Measurements from ENCODE around the gene LPP. TPM values are rescaled to one million over a fixed set of nuclear protein-coding genes. Genes with fewer than 3 reads are reported as not detected.

LPP gene
- total RNA-seq, 1 experiment from 2014 or later = 54.0 TPM

DNA sequence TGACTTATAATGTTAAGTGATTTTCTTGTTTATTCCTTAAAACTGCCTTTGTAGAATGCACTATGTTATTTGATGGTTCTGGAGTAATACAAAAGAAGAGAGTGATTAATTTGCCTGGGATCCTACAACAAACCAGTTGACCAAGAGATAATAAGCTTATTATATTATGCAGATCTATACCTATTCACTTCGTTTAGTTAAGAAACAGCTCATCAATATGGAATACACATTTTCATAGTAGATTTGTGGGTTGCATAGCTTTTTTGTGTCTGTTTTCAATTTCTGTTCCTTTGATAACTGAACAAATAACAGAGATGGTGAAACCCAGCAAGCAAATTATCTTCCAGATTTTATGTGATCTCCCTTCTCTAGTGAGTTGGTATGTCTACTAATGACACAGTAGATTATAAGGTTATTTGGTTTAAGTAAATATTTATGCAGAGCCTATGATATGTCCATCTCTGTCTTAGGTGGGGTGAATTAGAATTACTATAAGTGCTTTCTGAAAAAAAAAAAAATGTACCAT is 574.5 kb downstream of the LPP start (continued):
- TF ChIP-seq, protein P1, sequence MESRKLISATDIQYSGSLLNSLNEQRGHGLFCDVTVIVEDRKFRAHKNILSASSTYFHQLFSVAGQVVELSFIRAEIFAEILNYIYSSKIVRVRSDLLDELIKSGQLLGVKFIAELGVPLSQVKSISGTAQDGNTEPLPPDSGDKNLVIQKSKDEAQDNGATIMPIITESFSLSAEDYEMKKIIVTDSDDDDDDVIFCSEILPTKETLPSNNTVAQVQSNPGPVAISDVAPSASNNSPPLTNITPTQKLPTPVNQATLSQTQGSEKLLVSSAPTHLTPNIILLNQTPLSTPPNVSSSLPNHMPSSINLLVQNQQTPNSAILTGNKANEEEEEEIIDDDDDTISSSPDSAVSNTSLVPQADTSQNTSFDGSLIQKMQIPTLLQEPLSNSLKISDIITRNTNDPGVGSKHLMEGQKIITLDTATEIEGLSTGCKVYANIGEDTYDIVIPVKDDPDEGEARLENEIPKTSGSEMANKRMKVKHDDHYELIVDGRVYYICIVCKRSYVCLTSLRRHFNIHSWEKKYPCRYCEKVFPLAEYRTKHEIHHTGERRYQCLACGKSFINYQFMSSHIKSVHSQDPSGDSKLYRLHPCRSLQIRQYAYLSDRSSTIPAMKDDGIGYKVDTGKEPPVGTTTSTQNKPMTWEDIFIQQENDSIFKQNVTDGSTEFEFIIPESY (IDR thresholded peaks at IDR 0.05; ENCODE audit: extremely low read depth, insufficient replicate concordance, low read length) = no peak

DNA sequence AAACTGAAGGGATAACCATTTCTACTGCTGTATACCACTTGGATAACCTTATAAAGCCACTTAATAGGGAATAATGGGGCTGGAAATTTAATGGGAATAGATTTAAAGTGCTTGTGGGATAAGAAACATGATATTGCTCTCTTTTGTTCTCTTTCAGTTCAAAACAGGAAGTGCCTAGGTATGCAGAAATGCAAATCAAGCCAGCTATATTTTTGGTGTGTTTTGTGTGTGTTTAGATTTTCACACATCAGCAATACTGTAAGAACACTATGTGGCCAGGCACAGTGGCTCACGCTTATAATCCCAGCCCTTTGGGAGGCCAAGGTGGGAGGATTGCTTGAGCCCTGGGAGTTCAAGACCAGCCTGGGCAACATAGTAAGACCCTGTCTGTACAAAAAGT is 575.5 kb downstream of the LPP start:
- H3K4me3 ChIP-seq (replicated peaks in 1 of 2; ENCODE audit: low read depth in 1 of 2, low read length in 2 of 2) = no peak overlapping the region
- intact Hi-C loops (cut with micrococcal nuclease) = no loop called here
- RAD21 ChIA-PET (ENCODE audit: low non-redundant PET in 1 of 2, low total read pairs in 2 of 2, uncharacterized antibody in 2 of 2, unreplicated experiment in 2 of 2) = no interaction called here
- TF ChIP-seq, protein P1 (IDR thresholded peaks at IDR 0.05; ENCODE audit: extremely low read depth, insufficient replicate concordance, low read length) = no peak
- TF ChIP-seq, protein P2, sequence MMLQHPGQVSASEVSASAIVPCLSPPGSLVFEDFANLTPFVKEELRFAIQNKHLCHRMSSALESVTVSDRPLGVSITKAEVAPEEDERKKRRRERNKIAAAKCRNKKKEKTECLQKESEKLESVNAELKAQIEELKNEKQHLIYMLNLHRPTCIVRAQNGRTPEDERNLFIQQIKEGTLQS (IDR thresholded peaks at IDR 0.05) = no peak
- TF ChIP-seq, protein P3, sequence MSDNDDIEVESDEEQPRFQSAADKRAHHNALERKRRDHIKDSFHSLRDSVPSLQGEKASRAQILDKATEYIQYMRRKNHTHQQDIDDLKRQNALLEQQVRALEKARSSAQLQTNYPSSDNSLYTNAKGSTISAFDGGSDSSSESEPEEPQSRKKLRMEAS (IDR thresholded peaks at IDR 0.05) = no peak
- TF ChIP-seq YY1 (IDR thresholded peaks at IDR 0.05; ENCODE audit: extremely low read depth, insufficient replicate concordance, low read depth, low read length) (no peak), EZH2 (IDR thresholded peaks at IDR 0.05) (no peak), ZFX (IDR thresholded peaks at IDR 0.05) (no peak), POLR2A (IDR thresholded peaks at IDR 0.05; ENCODE audit: borderline replicate concordance, extremely low read depth, insufficient read depth, insufficient read length) (no peak), EZH2phosphoT487 (IDR thresholded peaks at IDR 0.05; ENCODE audit: borderline replicate concordance) (no peak), EGR1 (IDR thresholded peaks at IDR 0.05; ENCODE audit: low read depth) (no peak), SRF (IDR thresholded peaks at IDR 0.05; ENCODE audit: low read depth) (no peak), ZNF274 (IDR thresholded peaks at IDR 0.05; ENCODE audit: low read depth, low read length) (no peak), JUND (IDR thresholded peaks at IDR 0.05) (no peak), SIN3A (IDR thresholded peaks at IDR 0.05; ENCODE audit: low read depth) (no peak)
- TF ChIP-seq, protein P4, sequence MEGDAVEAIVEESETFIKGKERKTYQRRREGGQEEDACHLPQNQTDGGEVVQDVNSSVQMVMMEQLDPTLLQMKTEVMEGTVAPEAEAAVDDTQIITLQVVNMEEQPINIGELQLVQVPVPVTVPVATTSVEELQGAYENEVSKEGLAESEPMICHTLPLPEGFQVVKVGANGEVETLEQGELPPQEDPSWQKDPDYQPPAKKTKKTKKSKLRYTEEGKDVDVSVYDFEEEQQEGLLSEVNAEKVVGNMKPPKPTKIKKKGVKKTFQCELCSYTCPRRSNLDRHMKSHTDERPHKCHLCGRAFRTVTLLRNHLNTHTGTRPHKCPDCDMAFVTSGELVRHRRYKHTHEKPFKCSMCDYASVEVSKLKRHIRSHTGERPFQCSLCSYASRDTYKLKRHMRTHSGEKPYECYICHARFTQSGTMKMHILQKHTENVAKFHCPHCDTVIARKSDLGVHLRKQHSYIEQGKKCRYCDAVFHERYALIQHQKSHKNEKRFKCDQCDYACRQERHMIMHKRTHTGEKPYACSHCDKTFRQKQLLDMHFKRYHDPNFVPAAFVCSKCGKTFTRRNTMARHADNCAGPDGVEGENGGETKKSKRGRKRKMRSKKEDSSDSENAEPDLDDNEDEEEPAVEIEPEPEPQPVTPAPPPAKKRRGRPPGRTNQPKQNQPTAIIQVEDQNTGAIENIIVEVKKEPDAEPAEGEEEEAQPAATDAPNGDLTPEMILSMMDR (IDR thresholded peaks at IDR 0.05 in 2 of 3, conservative IDR thresholded peaks at IDR 0.05 in 1 of 3; ENCODE audit: borderline replicate concordance in 1 of 3, insufficient read depth in 1 of 3, low read depth in 2 of 3, low read length in 2 of 3) = no peak
- TF ChIP-seq, protein P5, sequence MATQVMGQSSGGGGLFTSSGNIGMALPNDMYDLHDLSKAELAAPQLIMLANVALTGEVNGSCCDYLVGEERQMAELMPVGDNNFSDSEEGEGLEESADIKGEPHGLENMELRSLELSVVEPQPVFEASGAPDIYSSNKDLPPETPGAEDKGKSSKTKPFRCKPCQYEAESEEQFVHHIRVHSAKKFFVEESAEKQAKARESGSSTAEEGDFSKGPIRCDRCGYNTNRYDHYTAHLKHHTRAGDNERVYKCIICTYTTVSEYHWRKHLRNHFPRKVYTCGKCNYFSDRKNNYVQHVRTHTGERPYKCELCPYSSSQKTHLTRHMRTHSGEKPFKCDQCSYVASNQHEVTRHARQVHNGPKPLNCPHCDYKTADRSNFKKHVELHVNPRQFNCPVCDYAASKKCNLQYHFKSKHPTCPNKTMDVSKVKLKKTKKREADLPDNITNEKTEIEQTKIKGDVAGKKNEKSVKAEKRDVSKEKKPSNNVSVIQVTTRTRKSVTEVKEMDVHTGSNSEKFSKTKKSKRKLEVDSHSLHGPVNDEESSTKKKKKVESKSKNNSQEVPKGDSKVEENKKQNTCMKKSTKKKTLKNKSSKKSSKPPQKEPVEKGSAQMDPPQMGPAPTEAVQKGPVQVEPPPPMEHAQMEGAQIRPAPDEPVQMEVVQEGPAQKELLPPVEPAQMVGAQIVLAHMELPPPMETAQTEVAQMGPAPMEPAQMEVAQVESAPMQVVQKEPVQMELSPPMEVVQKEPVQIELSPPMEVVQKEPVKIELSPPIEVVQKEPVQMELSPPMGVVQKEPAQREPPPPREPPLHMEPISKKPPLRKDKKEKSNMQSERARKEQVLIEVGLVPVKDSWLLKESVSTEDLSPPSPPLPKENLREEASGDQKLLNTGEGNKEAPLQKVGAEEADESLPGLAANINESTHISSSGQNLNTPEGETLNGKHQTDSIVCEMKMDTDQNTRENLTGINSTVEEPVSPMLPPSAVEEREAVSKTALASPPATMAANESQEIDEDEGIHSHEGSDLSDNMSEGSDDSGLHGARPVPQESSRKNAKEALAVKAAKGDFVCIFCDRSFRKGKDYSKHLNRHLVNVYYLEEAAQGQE (IDR thresholded peaks at IDR 0.05; ENCODE audit: low read depth) = no peak

More for the DNA sequence above, 575.5 kb downstream of the LPP start:
- BruUV-seq (replicated peaks) = no TSS peak
- Histone ChIP-seq H2AFZ (ENCODE audit: low read depth, low read length, poor library complexity, severe bottlenecking) (no peak overlapping the region), H3K79me2 (ENCODE audit: insufficient read depth, low read length) (no peaks in the 10 kb centered on the region), H3K4me1 (ENCODE audit: control insufficient read depth in 1 of 2, insufficient read depth in 2 of 2, low read length in 2 of 2) (no peaks in the 10 kb centered on the region), H3K27me3 (ENCODE audit: insufficient read depth, low read length) (no peaks in the 10 kb centered on the region), H3K9me3 (ENCODE audit: control insufficient read depth in 1 of 2, insufficient read depth in 1 of 2, low read depth in 1 of 2, low read length in 2 of 2) (no peaks in the 10 kb centered on the region), H3K9ac (ENCODE audit: low read length) (no peak overlapping the region), H3K9me2 (ENCODE audit: insufficient read depth) (no peaks in the 10 kb centered on the region), H4K20me1 (ENCODE audit: insufficient read depth) (no peaks in the 10 kb centered on the region), H3K36me3 (ENCODE audit: control insufficient read depth in 1 of 2, insufficient read depth in 2 of 2, low read length in 2 of 2) (no peaks in the 10 kb centered on the region), H3K4me2 (ENCODE audit: low read length) (no peak overlapping the region), H3K27ac (ENCODE audit: low read depth, low read length) (no peak overlapping the region)
- DNase-seq (ENCODE audit: low read depth, low spot score) = no peak
- ChIA-PET CTCF (no interaction called here), POLR2A (no interaction called here)
- no peak for ATAC-seq
